ENCODE measurements around the gene CITED2. TPM values are rescaled to one million over a fixed set of nuclear protein-coding genes. Genes with fewer than 3 reads are reported as not detected.
A peak's percentile ranks its signal among the peaks of the same experiment; 100 is the strongest.

Gene CITED2
- total RNA-seq, 1 experiment from 2014 or later = 110 TPM

DNA sequence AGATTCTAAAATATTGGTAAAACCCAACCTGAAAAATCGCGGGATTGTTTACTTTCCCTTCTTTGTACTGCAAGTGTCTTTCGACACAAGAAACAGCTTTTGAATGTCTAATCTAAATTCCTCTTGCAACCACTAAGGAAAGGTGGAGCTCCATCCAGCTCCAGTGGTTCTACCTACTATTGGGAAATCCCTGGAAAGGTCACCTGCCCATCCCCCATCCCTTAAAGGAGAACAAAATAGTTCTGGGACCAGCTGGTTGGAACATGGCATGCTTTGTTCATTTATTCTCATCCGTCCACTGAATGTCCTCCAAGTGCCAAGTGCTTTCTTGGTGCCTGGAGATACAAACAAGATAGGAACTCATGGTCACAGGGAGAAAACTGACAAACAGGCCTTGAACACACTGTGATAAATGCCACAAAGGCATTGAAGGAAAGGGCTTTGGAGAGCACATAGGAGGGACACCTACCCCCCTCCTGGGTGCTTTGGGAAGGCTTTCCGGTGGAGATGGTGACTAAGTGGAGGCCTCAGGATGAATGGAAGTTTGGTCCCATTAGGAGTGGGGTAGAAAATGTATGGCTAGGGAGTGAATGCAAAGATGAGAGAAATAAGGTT is 2.3 kb upstream of the CITED2 start:
- WGBS (ENCODE audit: extremely low coverage, insufficient read length, low lambda C conversion rate) = no CpG with 5 or more reads among the region's 5 CpGs
- Histone ChIP-seq H2AK5ac (ENCODE audit: insufficient read length, low read length) (no peak overlapping the region), H2BK5ac (ENCODE audit: insufficient read length, low read length) (no peak overlapping the region), H4K8ac (replicated peaks; ENCODE audit: insufficient read length, low read depth, low read length) (no peak overlapping the region), H4K5ac (ENCODE audit: insufficient read length, low read depth, low read length) (no peak overlapping the region), H3K79me2 (ENCODE audit: insufficient read depth, low read length) (peaks cover 5% of the 10 kb centered on the region; the same call in 1 of the 2 replicates), H2AFZ (ENCODE audit: low read length) (no peak overlapping the region), H3K9me3 (ENCODE audit: control insufficient read depth, low read depth, low read length) (no peaks in the 10 kb centered on the region), H3K56ac (ENCODE audit: insufficient read length, low read depth, low read length) (no peak overlapping the region), H2BK120ac (ENCODE audit: low read depth, low read length, poor library complexity, severe bottlenecking) (no peak overlapping the region), H2BK12ac (ENCODE audit: insufficient read length, low read depth, low read length) (no peak overlapping the region), H3K27ac (ENCODE audit: insufficient read length, low read depth, low read length) (no peak overlapping the region), H3K23ac (ENCODE audit: insufficient read length, low read depth, low read length) (no peak overlapping the region), H3K18ac (ENCODE audit: insufficient read length, low read depth, low read length) (no peak overlapping the region), H2BK15ac (ENCODE audit: low read depth, low read length) (no peak overlapping the region), H3K4ac (ENCODE audit: low read depth, low read length) (no peak overlapping the region), H4K20me1 (ENCODE audit: control insufficient read depth, insufficient read depth, insufficient read length) (no peaks in the 10 kb centered on the region), H3T11ph (ENCODE audit: low read length) (no peak overlapping the region), H3K4me1 (ENCODE audit: insufficient read depth, low read length) (peaks cover 6% of the 10 kb centered on the region; the same call in 1 of the 2 replicates), H3K9ac (ENCODE audit: extremely low read depth, insufficient read length, low read length) (no peak overlapping the region), H4K91ac (ENCODE audit: insufficient read length, low read depth, low read length) (no peak overlapping the region), H3K4me2 (ENCODE audit: insufficient read depth, insufficient read length, low read length) (peak overlapping the region; percentile 73), H3K14ac (ENCODE audit: insufficient read depth, low read length) (no peak overlapping the region), H3K23me2 (ENCODE audit: insufficient read length, low read depth, low read length, poor library complexity, severe bottlenecking) (peaks cover 14% of the 10 kb centered on the region), H3K27me3 (ENCODE audit: insufficient read depth, low read length) (no peaks in the 10 kb centered on the region), H2BK20ac (ENCODE audit: low read depth, low read length, poor library complexity, severe bottlenecking) (no peak overlapping the region), H3K79me1 (ENCODE audit: insufficient read depth, low read depth, low read length, poor library complexity, severe bottlenecking) (no peaks in the 10 kb centered on the region)
- H3K4me1 Mint-ChIP-seq = peaks cover 20 to 22% of the 10 kb centered on the region in 2 experiments
- DNase-seq = no peak
- H3K27ac Mint-ChIP-seq = peak overlapping the region in 2 of 3 experiments; percentile 98; a peak in 3 of 7 replicates
- no peaks in the 10 kb centered on the region; the same call in 1 of the 2 replicates for H3K27me3 Mint-ChIP-seq (ENCODE audit: low read depth)
- peak overlapping the region; percentile 94 to 99 for H3K4me3 Mint-ChIP-seq
- H3K36me3 Mint-ChIP-seq (ENCODE audit: insufficient read depth in 1 of 3, low read depth in 3 of 3) = peaks cover 25 to 27% (median 26%) of the 10 kb centered on the region in 3 experiments
- peaks cover 3 to 12% of the 10 kb centered on the region in 2 experiments; a peak in 4 of 5 replicates for H3K9me3 Mint-ChIP-seq
- TF ChIP-seq, protein P1, sequence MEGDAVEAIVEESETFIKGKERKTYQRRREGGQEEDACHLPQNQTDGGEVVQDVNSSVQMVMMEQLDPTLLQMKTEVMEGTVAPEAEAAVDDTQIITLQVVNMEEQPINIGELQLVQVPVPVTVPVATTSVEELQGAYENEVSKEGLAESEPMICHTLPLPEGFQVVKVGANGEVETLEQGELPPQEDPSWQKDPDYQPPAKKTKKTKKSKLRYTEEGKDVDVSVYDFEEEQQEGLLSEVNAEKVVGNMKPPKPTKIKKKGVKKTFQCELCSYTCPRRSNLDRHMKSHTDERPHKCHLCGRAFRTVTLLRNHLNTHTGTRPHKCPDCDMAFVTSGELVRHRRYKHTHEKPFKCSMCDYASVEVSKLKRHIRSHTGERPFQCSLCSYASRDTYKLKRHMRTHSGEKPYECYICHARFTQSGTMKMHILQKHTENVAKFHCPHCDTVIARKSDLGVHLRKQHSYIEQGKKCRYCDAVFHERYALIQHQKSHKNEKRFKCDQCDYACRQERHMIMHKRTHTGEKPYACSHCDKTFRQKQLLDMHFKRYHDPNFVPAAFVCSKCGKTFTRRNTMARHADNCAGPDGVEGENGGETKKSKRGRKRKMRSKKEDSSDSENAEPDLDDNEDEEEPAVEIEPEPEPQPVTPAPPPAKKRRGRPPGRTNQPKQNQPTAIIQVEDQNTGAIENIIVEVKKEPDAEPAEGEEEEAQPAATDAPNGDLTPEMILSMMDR (conservative IDR thresholded peaks at IDR 0.05) = no peak
